Measurements from ENCODE around the gene MLIP. TPM values are rescaled to one million over a fixed set of nuclear protein-coding genes. Genes with fewer than 3 reads are reported as not detected.

Gene MLIP
- total and polyA plus RNA-seq, 4 donors, result 2.0 to 6.0 (median 3.2) TPM

GRCh38 chr6:54308986-54309315 lies 197.7 kb downstream of the MLIP start:
- TF ChIP-seq ZBTB33 (IDR thresholded peaks at IDR 0.05) (no peak), YY1 (IDR thresholded peaks at IDR 0.05) (no peak), HNF4A (conservative IDR thresholded peaks at IDR 0.05) (no peak), RXRA (IDR thresholded peaks at IDR 0.05) (no peak), JUND (IDR thresholded peaks at IDR 0.05) (no peak), HNF4G (IDR thresholded peaks at IDR 0.05) (no peak), ATF3 (IDR thresholded peaks at IDR 0.05) (no peak)
- TF ChIP-seq, protein P1, sequence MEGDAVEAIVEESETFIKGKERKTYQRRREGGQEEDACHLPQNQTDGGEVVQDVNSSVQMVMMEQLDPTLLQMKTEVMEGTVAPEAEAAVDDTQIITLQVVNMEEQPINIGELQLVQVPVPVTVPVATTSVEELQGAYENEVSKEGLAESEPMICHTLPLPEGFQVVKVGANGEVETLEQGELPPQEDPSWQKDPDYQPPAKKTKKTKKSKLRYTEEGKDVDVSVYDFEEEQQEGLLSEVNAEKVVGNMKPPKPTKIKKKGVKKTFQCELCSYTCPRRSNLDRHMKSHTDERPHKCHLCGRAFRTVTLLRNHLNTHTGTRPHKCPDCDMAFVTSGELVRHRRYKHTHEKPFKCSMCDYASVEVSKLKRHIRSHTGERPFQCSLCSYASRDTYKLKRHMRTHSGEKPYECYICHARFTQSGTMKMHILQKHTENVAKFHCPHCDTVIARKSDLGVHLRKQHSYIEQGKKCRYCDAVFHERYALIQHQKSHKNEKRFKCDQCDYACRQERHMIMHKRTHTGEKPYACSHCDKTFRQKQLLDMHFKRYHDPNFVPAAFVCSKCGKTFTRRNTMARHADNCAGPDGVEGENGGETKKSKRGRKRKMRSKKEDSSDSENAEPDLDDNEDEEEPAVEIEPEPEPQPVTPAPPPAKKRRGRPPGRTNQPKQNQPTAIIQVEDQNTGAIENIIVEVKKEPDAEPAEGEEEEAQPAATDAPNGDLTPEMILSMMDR (IDR thresholded peaks at IDR 0.05; ENCODE audit: low read depth, low read length, missing input control), result no peak
- H3K36me3 ChIP-seq (ENCODE audit: control insufficient read depth in 4 of 4, insufficient read depth in 3 of 4, low read depth in 1 of 4, low read length in 3 of 4), result no peaks in the 10 kb centered on the region
- DNase-seq (ENCODE audit: low spot score), result no peak
- 82% methylated on average over 4 of the region's 4 CpGs for WGBS
- H3K4me1 ChIP-seq (ENCODE audit: control insufficient read depth in 4 of 4, insufficient read depth in 4 of 4, low read length in 3 of 4), result no peaks in the 10 kb centered on the region
- no peak overlapping the region for H3K27ac ChIP-seq (ENCODE audit: low read depth in 1 of 2, low read length in 2 of 2)
- no peak overlapping the region for H3K9ac ChIP-seq (ENCODE audit: low read depth in 1 of 2, low read length in 2 of 2)
- no peak overlapping the region for H3K4me3 ChIP-seq (ENCODE audit: low read depth in 1 of 3, low read length in 3 of 3)
- no peaks in the 10 kb centered on the region for H3K9me3 ChIP-seq (ENCODE audit: control insufficient read depth in 4 of 4, low read length in 3 of 4)
- no peaks in the 10 kb centered on the region for H3K27me3 ChIP-seq (ENCODE audit: control insufficient read depth in 4 of 4, insufficient read depth in 4 of 4, low read length in 3 of 4)

DNA sequence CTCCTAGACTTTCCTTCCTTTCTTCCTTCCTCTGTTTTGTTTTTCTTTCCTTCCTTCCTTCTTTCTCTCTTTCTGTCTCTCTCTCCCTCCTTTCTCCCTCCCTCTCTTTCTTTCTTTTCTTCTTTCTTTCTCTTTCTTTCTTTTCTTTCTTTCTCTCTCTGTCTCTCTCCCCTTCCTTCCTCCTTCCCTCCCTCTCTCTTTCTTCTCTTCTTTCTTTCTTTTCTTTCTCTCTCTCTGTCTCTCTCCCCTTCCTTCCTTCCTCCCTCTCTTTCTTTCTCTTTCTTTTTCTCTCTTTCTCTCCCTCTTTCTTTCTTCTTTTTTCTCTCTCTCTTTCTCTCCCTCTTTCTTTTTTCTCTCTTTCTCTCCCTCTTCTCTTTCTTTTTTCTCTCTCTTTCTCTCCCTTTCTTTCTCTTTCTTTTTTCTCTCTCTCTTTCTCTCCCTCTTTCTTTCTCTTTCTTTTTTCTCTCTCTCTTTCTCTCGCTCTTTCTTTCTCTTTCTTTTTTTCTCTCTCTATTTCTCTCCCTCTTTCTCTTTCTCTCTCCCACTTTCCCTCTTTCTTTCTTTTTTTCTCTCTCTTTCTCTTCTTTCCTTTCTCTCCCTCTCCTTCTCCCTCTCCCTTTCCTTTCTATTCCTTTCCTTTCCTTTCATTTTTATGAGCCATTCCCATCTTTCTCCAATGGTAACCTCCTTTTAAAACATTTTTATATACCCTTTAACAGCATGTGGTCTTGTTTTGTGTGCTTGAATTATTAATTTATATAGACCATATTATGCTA lies 199.3 kb downstream of the MLIP start:
- TF ChIP-seq NR2F2 (IDR thresholded peaks at IDR 0.05) (no peak), GABPA (IDR thresholded peaks at IDR 0.05 in 1 of 2, conservative IDR thresholded peaks at IDR 0.05 in 1 of 2) (no peak), FOXA2 (IDR thresholded peaks at IDR 0.05) (no peak), FOXA1 (IDR thresholded peaks at IDR 0.05) (no peak), YY1 (IDR thresholded peaks at IDR 0.05) (no peak), MAX (IDR thresholded peaks at IDR 0.05) (no peak), SP1 (IDR thresholded peaks at IDR 0.05) (no peak), ATF3 (IDR thresholded peaks at IDR 0.05) (no peak), HNF4G (IDR thresholded peaks at IDR 0.05) (no peak), RAD21 (IDR thresholded peaks at IDR 0.05) (no peak), EGR1 (IDR thresholded peaks at IDR 0.05; ENCODE audit: low read depth in 2 of 2) (no peak), TAF1 (conservative IDR thresholded peaks at IDR 0.05) (no peak), HNF4A (conservative IDR thresholded peaks at IDR 0.05) (no peak), ZBTB33 (IDR thresholded peaks at IDR 0.05) (no peak), JUND (IDR thresholded peaks at IDR 0.05) (no peak), RXRA (IDR thresholded peaks at IDR 0.05) (no peak)
- TF ChIP-seq, protein P1 (IDR thresholded peaks at IDR 0.05; ENCODE audit: low read depth, low read length, missing input control), result no peak
- TF ChIP-seq, protein P2, sequence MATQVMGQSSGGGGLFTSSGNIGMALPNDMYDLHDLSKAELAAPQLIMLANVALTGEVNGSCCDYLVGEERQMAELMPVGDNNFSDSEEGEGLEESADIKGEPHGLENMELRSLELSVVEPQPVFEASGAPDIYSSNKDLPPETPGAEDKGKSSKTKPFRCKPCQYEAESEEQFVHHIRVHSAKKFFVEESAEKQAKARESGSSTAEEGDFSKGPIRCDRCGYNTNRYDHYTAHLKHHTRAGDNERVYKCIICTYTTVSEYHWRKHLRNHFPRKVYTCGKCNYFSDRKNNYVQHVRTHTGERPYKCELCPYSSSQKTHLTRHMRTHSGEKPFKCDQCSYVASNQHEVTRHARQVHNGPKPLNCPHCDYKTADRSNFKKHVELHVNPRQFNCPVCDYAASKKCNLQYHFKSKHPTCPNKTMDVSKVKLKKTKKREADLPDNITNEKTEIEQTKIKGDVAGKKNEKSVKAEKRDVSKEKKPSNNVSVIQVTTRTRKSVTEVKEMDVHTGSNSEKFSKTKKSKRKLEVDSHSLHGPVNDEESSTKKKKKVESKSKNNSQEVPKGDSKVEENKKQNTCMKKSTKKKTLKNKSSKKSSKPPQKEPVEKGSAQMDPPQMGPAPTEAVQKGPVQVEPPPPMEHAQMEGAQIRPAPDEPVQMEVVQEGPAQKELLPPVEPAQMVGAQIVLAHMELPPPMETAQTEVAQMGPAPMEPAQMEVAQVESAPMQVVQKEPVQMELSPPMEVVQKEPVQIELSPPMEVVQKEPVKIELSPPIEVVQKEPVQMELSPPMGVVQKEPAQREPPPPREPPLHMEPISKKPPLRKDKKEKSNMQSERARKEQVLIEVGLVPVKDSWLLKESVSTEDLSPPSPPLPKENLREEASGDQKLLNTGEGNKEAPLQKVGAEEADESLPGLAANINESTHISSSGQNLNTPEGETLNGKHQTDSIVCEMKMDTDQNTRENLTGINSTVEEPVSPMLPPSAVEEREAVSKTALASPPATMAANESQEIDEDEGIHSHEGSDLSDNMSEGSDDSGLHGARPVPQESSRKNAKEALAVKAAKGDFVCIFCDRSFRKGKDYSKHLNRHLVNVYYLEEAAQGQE (IDR thresholded peaks at IDR 0.05), result no peak

More for the DNA sequence above, 199.3 kb downstream of the MLIP start:
- no peaks in the 10 kb centered on the region for H3K4me1 ChIP-seq (ENCODE audit: control insufficient read depth in 4 of 4, insufficient read depth in 4 of 4, low read length in 3 of 4)
- no peak overlapping the region for H3K9ac ChIP-seq (ENCODE audit: low read depth in 1 of 2, low read length in 2 of 2)
- H3K36me3 ChIP-seq (ENCODE audit: control insufficient read depth in 4 of 4, insufficient read depth in 3 of 4, low read depth in 1 of 4, low read length in 3 of 4), result no peaks in the 10 kb centered on the region
- no peaks in the 10 kb centered on the region for H3K27me3 ChIP-seq (ENCODE audit: control insufficient read depth in 4 of 4, insufficient read depth in 4 of 4, low read length in 3 of 4)
- H3K27ac ChIP-seq (ENCODE audit: low read depth in 1 of 2, low read length in 2 of 2), result no peak overlapping the region
- no peak for DNase-seq (ENCODE audit: low spot score)
- WGBS, result 76% methylated on average over 1 of the region's 1 CpG
- H3K9me3 ChIP-seq (ENCODE audit: control insufficient read depth in 4 of 4, low read length in 3 of 4), result no peaks in the 10 kb centered on the region
- H3K4me3 ChIP-seq (ENCODE audit: low read depth in 1 of 3, low read length in 3 of 3), result no peak overlapping the region
